Activated CD4-positive, alpha-beta T cell treated with anti-CD3 and anti-CD28 coated beads, Interleukin-2, Interleukin-6, amounts not matched to agents 100 ng/mL and 50 ng/mL, durations not matched to agents 16 hours and 8 hours (primary cell): ENCODE results near the gene RAB31.
"Not testable (repeated sequence)": the region's sequence is repeated elsewhere in the genome, so short reads cannot be mapped to it uniquely, and the experiment has no call there.

Source experiments
- DNase-seq: peaks from one replicate; pipeline ENCODE4 v3.0.0-alpha.2; 2020

RAB31 gene

DNA sequence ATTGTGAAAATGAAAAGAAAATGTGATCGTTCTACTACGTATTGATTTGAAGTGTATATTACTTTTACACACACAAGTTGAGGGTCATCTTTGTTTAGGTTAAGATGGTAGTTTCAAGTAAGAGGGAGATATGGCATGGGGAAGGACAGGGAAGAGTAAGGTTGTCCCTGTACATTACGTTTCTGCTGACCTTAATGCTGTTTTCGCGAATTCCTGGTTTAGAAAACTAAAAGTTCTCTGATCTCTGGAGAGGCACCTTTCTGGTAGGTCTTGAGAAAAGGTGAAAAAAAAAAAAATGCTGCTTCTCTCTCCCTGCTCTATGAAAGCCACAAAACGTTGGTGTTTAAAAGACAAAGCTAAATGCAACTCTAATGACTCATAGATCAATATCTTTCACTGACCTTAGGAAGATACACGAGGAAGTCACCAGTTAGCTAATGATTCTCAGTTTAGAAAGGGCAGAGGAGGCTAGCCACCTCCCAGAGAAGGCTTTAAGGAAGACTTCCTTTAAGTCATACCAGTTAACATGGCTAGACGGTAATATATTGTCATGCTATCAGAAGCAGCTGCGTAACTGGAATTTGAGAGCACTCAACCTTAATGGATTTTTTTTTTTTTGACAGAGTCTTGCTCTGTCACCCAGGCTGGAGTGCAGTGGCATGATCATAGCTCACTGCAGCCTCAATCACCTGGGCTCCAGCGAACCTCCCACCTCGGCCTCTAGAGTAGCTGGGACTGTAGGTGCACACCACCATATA is 190.9 kb downstream of the RAB31 start:
- peak; percentile 16 for DNase-seq

DNA sequence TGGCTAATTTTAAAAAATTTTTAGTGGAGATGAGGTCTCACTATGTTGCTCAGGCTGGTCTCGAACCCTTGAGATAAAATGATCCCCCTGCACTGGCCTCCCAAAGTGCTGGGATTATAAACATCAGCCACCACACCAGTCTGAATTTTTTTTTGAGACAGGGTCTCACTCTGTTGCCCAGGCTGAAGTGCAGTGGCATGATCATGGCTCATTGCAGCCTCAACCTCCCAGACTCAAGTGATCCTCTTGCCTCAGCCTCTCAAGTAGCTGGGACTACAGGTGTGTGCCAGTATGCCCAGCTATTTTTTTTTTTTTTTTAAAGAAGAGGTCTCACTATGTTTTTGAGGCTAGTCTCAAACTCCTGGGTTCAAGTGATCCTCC is 191.4 kb downstream of the RAB31 start:
- DNase-seq: not testable (repeated sequence)

DNA sequence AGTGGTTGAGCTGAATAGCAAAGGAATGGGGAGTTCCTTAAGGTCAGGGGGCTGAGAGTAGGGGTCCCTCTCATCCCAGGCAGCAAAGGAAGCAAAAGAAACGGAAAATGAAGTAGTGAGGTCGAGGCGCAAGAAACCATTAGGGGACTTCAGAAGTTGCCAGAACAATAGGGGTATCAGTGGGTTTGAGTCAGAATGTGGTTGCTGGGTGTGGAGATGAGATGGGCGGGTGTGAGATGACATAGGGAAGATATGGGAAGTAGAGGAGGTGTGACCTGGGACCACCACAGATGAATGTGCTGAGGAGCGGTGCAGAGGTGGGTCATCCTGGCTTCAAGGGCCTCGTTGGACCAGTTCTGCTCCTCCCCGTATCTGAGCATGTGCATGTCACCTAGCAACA is 192.6 kb downstream of the RAB31 start:
- DNase-seq: no peak

- no peak for DNase-seq
These were observed 193.3 kb downstream of the RAB31 start for GRCh38 chr18:9901377-9901776.

DNA sequence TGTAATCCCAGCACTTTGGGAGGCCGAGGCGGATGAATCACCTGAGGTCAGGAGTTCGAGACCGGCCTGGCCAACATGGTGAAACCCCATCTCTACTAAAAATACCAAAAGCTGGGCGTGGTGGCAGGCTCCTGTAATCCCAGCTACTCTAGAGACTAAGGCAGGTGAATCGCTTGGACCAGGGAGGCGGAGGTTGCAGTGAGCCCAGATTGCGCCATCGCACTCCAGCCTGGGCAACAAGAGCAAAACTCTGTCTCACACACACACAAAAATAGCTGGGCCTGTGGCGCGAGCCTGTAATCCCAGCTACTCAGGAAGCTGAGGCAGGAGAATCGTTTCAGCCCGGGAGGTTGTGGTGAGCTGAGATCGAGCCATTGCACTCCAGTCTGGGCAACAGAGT is 194.2 kb downstream of the RAB31 start:
- DNase-seq: not testable (repeated sequence)

DNA sequence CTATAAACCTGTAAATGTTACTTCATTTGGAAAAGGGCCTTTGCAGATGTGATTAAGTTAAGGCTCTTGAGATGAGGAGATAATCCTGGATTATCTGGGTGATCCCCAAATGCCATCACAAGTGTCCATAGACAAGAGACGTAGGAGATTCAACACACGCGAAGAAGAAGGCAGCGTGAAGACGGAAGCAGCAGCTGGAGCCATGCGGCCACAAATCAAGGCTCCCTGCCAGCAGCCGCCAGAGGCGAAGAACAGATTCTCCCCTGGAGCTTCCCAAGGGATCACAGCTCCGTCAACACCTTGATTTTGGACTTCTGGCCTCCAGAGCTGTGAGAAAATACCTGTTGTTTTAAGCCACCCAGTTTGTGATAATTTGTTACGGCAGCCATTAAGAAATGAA is 194.7 kb downstream of the RAB31 start:
- DNase-seq: no peak

DNA sequence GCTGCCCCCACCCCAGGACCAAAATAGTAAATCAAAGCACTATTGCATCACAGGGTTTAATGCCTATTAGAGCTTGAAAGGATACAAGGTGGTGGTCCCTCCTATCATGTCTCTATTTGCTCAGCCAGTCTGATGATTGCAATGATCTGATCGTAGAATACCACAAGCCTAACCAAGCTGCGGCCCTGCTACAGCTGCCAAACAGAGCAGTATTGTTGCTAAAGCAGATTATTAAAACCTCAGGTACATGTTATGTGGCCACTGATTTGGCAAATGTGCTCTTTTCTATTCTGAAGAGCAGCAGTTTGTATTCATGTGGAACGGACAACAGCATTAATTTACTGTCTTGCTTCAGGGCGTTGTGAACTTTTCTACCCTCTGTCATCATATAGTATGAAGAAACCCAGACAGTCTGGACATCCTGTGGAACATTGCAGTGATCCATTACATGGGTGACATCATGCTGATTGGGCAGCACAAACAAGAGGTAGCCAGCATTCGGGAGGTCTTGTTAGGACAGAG is 197.4 kb downstream of the RAB31 start:
- no peak for DNase-seq

DNA sequence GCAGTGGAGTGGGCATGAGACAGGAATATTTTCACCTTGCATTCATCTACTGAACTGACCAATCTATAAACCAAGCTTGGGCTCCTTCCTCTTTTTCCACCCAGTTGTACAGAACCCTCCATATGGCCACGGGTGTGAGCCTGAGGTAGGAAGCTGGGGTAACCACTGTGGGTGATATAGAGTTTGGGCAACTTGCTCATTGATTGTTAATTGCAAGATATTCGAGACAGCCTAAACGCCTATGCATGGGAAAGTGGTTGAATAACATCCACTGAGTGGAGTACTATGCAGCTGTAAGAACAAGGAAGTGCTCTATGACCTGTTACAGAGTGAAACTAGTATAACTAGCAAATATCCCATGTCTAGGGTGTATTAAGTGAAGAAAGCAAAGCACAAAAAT is 198.4 kb downstream of the RAB31 start:
- no peak for DNase-seq

DNA sequence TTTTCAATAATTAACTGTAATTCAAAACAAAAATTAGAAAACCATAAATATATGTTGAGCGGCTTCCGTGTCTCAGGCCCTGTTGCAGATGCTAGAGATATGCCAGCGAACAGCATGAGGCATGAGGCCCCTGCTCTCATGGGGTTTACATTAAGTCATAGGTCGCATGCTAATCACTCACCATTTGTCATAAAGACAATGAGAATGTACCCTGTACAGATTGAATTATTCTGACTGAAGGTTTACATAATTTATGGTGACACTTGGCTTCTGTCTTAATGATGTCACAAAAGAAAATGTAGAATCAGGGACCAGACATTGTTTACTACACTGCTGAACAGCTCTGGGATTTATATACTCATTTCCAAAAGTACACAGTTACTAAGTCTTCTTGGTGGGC is 199.8 kb downstream of the RAB31 start:
- DNase-seq: no peak

DNA sequence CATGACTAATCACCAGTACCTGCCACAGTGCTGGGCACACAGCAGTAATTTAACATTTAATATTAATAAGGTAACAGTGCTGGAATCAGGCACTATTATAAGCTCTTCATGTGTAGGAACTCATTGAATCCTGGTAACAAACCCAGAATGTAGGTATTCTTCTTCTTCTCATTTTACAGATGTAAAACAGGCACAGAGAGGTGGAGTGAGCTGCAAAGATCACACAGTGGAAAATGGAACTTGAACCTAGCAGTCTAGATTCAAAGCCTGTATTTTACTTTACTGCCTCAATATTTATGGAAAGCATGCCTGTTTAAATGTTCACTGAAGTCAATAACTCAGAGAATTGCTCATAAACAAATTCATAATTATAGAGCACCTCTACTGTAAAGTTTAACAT is 202.0 kb downstream of the RAB31 start:
- DNase-seq: no peak

DNA sequence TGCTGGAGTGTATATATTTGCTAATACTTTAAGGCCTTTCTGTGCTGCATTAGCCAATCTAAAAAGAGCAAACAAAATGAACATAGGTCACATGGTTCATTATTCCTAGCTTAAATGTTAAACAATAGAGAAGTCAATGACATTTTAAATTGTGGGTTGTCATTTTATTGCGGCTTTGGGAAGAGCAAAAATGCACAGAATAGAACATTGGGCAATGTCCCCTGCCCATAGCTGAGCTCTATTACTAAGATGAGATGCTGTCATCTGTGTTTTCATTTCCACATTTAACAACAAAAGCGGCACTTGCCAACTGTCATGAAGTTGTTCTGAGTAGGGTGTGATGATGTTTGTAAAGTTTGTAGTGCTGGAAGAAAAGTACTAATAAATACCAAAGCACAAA is 202.6 kb downstream of the RAB31 start:
- no peak for DNase-seq

DNA sequence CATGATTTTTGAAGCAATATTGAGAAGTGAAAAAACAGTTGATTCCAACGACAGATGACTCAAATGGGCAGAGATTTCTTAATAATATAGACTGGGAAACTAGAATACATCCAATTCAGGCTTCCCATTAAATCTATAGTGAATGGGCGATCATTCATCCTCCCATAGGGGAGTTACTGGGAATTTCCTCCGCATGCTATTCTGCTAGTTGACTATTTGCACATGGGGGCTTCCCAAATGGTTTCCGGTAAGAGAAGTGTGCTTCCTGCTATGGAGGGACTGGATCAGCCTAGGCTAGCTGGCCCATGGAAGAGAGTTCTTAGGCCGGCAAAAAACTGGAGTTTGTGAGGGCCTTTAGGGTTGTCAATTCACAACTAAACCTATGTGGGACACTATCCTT is 203.1 kb downstream of the RAB31 start:
- no peak for DNase-seq
